HL-60 (cell line): ENCODE data around the gene RPS15A.
"Not testable (repeated sequence)": the region's sequence is repeated elsewhere in the genome, so short reads cannot be mapped to it uniquely, and the experiment has no call there.

Experiments
- GABPA ChIP-seq: IDR thresholded peaks from 2 replicates; pipeline ENCODE4 v1.6.1; 2012; ENCODE audit warnings: low read depth
- POLR2AphosphoS5 ChIP-seq: IDR thresholded peaks from 2 replicates; pipeline ENCODE4 v1.6.1; 2012; ENCODE audit warnings: low read depth
- SPI1 ChIP-seq: IDR thresholded peaks from 2 replicates; pipeline ENCODE4 v1.6.1; 2012; ENCODE audit warnings: low read depth, mild to moderate bottlenecking, borderline replicate concordance
- TF ChIP-seq, protein P1 (sequence below): IDR thresholded peaks from one replicate; pipeline ENCODE4 v1.5.1; 2011; ENCODE audit warnings: low read length, control low read depth, inconsistent platforms; ENCODE audit not compliant: insufficient read depth
- TF ChIP-seq, protein P2 (sequence below): IDR thresholded peaks from 2 replicates; pipeline ENCODE4 v1.6.1; 2012; ENCODE audit warnings: low read depth; ENCODE audit not compliant: insufficient replicate concordance

DNA sequence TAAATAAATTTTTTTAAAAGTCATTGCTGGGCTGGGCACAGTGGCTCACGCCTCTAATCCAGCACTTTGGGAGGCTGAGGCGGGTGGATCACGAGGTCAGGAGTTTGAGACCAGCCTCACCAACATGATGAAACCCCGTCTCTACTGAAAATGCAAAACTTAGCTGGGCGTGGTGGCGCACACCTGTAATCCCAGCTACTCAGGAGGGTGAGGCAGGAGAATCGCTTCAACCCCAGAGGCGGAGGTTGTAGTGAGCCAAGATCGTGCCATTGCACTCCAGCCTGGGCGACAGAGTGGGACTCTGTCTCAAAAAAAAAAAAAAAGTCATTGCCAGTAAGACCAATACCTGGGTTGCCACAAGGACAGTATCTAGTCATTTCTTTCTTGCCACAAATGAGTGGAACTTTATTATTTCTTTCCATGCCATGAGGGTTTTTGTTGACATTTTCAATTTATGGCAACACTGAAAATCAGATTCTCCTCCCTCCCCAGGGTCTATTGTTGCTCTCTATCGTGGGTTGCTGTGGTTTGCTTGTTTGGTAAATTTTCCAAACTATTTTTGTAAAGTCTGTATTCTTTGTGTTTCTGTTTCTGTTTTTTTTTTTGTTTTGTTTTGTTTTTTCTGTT lies 19.7 kb downstream of the RPS15A start:
- TF ChIP-seq, protein P1, sequence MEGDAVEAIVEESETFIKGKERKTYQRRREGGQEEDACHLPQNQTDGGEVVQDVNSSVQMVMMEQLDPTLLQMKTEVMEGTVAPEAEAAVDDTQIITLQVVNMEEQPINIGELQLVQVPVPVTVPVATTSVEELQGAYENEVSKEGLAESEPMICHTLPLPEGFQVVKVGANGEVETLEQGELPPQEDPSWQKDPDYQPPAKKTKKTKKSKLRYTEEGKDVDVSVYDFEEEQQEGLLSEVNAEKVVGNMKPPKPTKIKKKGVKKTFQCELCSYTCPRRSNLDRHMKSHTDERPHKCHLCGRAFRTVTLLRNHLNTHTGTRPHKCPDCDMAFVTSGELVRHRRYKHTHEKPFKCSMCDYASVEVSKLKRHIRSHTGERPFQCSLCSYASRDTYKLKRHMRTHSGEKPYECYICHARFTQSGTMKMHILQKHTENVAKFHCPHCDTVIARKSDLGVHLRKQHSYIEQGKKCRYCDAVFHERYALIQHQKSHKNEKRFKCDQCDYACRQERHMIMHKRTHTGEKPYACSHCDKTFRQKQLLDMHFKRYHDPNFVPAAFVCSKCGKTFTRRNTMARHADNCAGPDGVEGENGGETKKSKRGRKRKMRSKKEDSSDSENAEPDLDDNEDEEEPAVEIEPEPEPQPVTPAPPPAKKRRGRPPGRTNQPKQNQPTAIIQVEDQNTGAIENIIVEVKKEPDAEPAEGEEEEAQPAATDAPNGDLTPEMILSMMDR, result not testable (repeated sequence)
- TF ChIP-seq POLR2AphosphoS5, GABPA, SPI1: not testable (repeated sequence)
- TF ChIP-seq, protein P2, sequence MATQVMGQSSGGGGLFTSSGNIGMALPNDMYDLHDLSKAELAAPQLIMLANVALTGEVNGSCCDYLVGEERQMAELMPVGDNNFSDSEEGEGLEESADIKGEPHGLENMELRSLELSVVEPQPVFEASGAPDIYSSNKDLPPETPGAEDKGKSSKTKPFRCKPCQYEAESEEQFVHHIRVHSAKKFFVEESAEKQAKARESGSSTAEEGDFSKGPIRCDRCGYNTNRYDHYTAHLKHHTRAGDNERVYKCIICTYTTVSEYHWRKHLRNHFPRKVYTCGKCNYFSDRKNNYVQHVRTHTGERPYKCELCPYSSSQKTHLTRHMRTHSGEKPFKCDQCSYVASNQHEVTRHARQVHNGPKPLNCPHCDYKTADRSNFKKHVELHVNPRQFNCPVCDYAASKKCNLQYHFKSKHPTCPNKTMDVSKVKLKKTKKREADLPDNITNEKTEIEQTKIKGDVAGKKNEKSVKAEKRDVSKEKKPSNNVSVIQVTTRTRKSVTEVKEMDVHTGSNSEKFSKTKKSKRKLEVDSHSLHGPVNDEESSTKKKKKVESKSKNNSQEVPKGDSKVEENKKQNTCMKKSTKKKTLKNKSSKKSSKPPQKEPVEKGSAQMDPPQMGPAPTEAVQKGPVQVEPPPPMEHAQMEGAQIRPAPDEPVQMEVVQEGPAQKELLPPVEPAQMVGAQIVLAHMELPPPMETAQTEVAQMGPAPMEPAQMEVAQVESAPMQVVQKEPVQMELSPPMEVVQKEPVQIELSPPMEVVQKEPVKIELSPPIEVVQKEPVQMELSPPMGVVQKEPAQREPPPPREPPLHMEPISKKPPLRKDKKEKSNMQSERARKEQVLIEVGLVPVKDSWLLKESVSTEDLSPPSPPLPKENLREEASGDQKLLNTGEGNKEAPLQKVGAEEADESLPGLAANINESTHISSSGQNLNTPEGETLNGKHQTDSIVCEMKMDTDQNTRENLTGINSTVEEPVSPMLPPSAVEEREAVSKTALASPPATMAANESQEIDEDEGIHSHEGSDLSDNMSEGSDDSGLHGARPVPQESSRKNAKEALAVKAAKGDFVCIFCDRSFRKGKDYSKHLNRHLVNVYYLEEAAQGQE, result not testable (repeated sequence)
